Prostate gland (tissue), 2 donors: ENCODE results near the gene SDHD.

Experiments used
- CTCF ChIP-seq, 4 experiments: fragments of 200-600 bp in 2 of 4; fragments of 450-650 bp in 2 of 4; sonication (generic) in 2 of 4; IDR thresholded peaks; 1 replicate in 3 of 4; 2 replicates in 1 of 4; pipeline ENCODE4 v1.5.1; 2016 to 2019; ENCODE audit warnings: antibody characterized with exemption in 4 of 4, mild to moderate bottlenecking in 2 of 4, moderate library complexity in 2 of 4
- POLR2A ChIP-seq: fragments of 450-650 bp; IDR thresholded peaks from one replicate; pipeline ENCODE4 v1.6.1; 2016; ENCODE audit warnings: antibody characterized with exemption, mild to moderate bottlenecking
- POLR2AphosphoS5 ChIP-seq: sonication (generic); formaldehyde crosslinking; IDR thresholded peaks from one replicate; pipeline ENCODE4 v1.6.1; 2017; ENCODE audit warnings: antibody characterized with exemption

- TF ChIP-seq CTCF (IDR thresholded peaks at IDR 0.05) (no peak), POLR2AphosphoS5 (no peak), POLR2A (no peak)
These were observed 751 bp upstream of the SDHD start for GRCh38 chr11:112085822-112086421.
